Bronchial epithelial cell (primary cell): ENCODE data around the gene STYXL1. TPM values are rescaled to one million over a fixed set of nuclear protein-coding genes. Genes with fewer than 3 reads are reported as not detected.
"Not testable (repeated sequence)": the region's sequence is repeated elsewhere in the genome, so short reads cannot be mapped to it uniquely, and the experiment has no call there.

Source experiments
- DNase-seq: peaks from one replicate; pipeline ENCODE4 v3.0.0-alpha.2; 2010; ENCODE audit warnings: low read depth
- FAIRE-seq: peaks from 2 replicates; lab custom pipeline; 2011; peaks lifted over from hg19 to GRCh38; lab: Jason Lieb, UNC
- H3K27me3 ChIP-seq: 2 replicates; pipeline ENCODE4 v1.5.1; 2011; ENCODE audit warnings: low read length; ENCODE audit not compliant: control insufficient read depth, insufficient read depth
- H3K36me3 ChIP-seq: 2 replicates; pipeline ENCODE4 v1.5.1; 2011; ENCODE audit warnings: low read length; ENCODE audit not compliant: control insufficient read depth, insufficient read depth
- H3K4me3 ChIP-seq: 2 replicates; pipeline ENCODE4 v1.5.1; 2011; ENCODE audit warnings: mild to moderate bottlenecking, low read depth, low read length, control low read depth
- CTCF ChIP-seq: IDR thresholded peaks from 2 replicates; pipeline ENCODE4 v1.5.1; 2011; ENCODE audit warnings: mild to moderate bottlenecking, moderate library complexity, low read length, control low read depth, inconsistent platforms; ENCODE audit not compliant: insufficient read depth, severe bottlenecking
- total RNA-seq: library from RNA; depleted of rRNA; stranded (reverse); fragments of >200 nt; gene quantifications from 2 replicates; pipeline ENCODE4 v1.2.1, GENCODE V29; 2014

Gene STYXL1
- total RNA-seq, 1 donor from 2014 or later = 47.7 TPM

GRCh38 chr7:76086070-76086469 is 38.3 kb upstream of the STYXL1 start:
- FAIRE-seq = no peak
- no peak overlapping the region for H3K4me3 ChIP-seq
- DNase-seq = peak; percentile 94
- no peaks in the 10 kb centered on the region for H3K36me3 ChIP-seq
- TF ChIP-seq CTCF = no peak
- no peaks in the 10 kb centered on the region for H3K27me3 ChIP-seq

GRCh38 chr7:76084115-76084514 is 36.3 kb upstream of the STYXL1 start:
- DNase-seq = peak; percentile 86
- not testable (repeated sequence) for H3K36me3 ChIP-seq, H3K4me3 ChIP-seq, H3K27me3 ChIP-seq, FAIRE-seq

GRCh38 chr7:76080204-76080603 is 32.4 kb upstream of the STYXL1 start:
- no peak for FAIRE-seq
- TF ChIP-seq CTCF = no peak
- Histone ChIP-seq H3K36me3 (no peaks in the 10 kb centered on the region), H3K27me3 (no peaks in the 10 kb centered on the region), H3K4me3 (no peak overlapping the region)
- DNase-seq = no peak

GRCh38 chr7:76077435-76077834 is 29.6 kb upstream of the STYXL1 start:
- Histone ChIP-seq H3K4me3 (no peak overlapping the region), H3K36me3 (no peaks in the 10 kb centered on the region), H3K27me3 (no peaks in the 10 kb centered on the region)
- FAIRE-seq (no peak), DNase-seq (no peak)
- TF ChIP-seq CTCF = no peak

- DNase-seq = no peak
- no peak for FAIRE-seq
- no peak overlapping the region for H3K4me3 ChIP-seq
These were observed 29.2 kb upstream of the STYXL1 start for GRCh38 chr7:76076995-76077394.

GRCh38 chr7:76074972-76075370 is 27.2 kb upstream of the STYXL1 start:
- FAIRE-seq = no peak
- no peak for TF ChIP-seq CTCF
- no peak overlapping the region for H3K4me3 ChIP-seq

More at GRCh38 chr7:76076995-76077394, 29.2 kb upstream of the STYXL1 start:
- no peaks in the 10 kb centered on the region for H3K36me3 ChIP-seq
- TF ChIP-seq CTCF = no peak
- H3K27me3 ChIP-seq = no peaks in the 10 kb centered on the region

More at GRCh38 chr7:76074972-76075370, 27.2 kb upstream of the STYXL1 start:
- H3K27me3 ChIP-seq = no peaks in the 10 kb centered on the region
- H3K36me3 ChIP-seq = no peaks in the 10 kb centered on the region
- DNase-seq = peak; percentile 42
